GM12872 (cell line): ENCODE data around the gene CCNI2.

Experiments
- CTCF ChIP-seq: IDR thresholded peaks from 3 replicates; pipeline ENCODE4 v1.5.1; 2011; ENCODE audit warnings: low read depth, mild to moderate bottlenecking, low read length, moderate library complexity; ENCODE audit not compliant: insufficient read depth

CCNI2 gene

GRCh38 chr5:132788990-132789886, 42.0 kb downstream of the CCNI2 start:
- no peak for TF ChIP-seq CTCF

- TF ChIP-seq CTCF = no peak
Observed at GRCh38 chr5:132790201-132790865, 43.1 kb downstream of the CCNI2 start.

GRCh38 chr5:132791026-132791425, 43.8 kb downstream of the CCNI2 start:
- TF ChIP-seq CTCF = no peak

- TF ChIP-seq CTCF = no peak
Observed at GRCh38 chr5:132797651-132798050, 50.4 kb downstream of the CCNI2 start.

GRCh38 chr5:132799392-132799791, 52.2 kb downstream of the CCNI2 start:
- TF ChIP-seq CTCF = no peak

- no peak for TF ChIP-seq CTCF
Observed at GRCh38 chr5:132800545-132800944, 53.3 kb downstream of the CCNI2 start.

- TF ChIP-seq CTCF = 0 out of 3 replicates have a peak, but pooled peaks have one; percentile 16
Observed at GRCh38 chr5:132802044-132802684, 54.9 kb downstream of the CCNI2 start.
